Measurements from ENCODE around the gene ZCCHC24.

The ZCCHC24 gene

GRCh38 chr10:79430936-79431335, 14.5 kb downstream of the ZCCHC24 start:
- DNase-seq: no peak

GRCh38 chr10:79430325-79430905, 15.0 kb downstream of the ZCCHC24 start:
- no peak for DNase-seq

- no peak for DNase-seq
Measured at GRCh38 chr10:79429751-79430150, 15.7 kb downstream of the ZCCHC24 start.

- DNase-seq: no peak
Measured at GRCh38 chr10:79427965-79428364, 17.5 kb downstream of the ZCCHC24 start.

- no peak for DNase-seq
Measured at GRCh38 chr10:79425074-79425532, 20.3 kb downstream of the ZCCHC24 start.

GRCh38 chr10:79424221-79425073, 21.0 kb downstream of the ZCCHC24 start:
- DNase-seq: no peak

GRCh38 chr10:79422178-79422892, 23.1 kb downstream of the ZCCHC24 start:
- no peak for DNase-seq

- no peak for DNase-seq
Measured at GRCh38 chr10:79420974-79421688, 24.3 kb downstream of the ZCCHC24 start.

- no peak for DNase-seq
Measured at GRCh38 chr10:79418886-79419595, 26.4 kb downstream of the ZCCHC24 start.

- DNase-seq: no peak
Measured at GRCh38 chr10:79418274-79418673, 27.1 kb downstream of the ZCCHC24 start.

- no peak for DNase-seq
Measured at GRCh38 chr10:79417731-79418130, 27.7 kb downstream of the ZCCHC24 start.

GRCh38 chr10:79417266-79417665, 28.2 kb downstream of the ZCCHC24 start:
- no peak for DNase-seq

GRCh38 chr10:79416578-79417255, 28.7 kb downstream of the ZCCHC24 start:
- DNase-seq: no peak

- DNase-seq: no peak
Measured at GRCh38 chr10:79415736-79416577, 29.5 kb downstream of the ZCCHC24 start.

GRCh38 chr10:79414714-79415113, 30.7 kb downstream of the ZCCHC24 start:
- no peak for DNase-seq

- DNase-seq: no peak
Measured at GRCh38 chr10:79413196-79413595, 32.2 kb downstream of the ZCCHC24 start.

GRCh38 chr10:79412516-79412915, 32.9 kb downstream of the ZCCHC24 start:
- DNase-seq: no peak

- no peak for DNase-seq
Measured at GRCh38 chr10:79411546-79412495, 33.6 kb downstream of the ZCCHC24 start.

- no peak for DNase-seq
Measured at GRCh38 chr10:79410315-79411094, 34.9 kb downstream of the ZCCHC24 start.
